Breast epithelium (tissue), 4 donors: ENCODE data around the gene ZNF134. TPM values are rescaled to one million over a fixed set of nuclear protein-coding genes. Genes with fewer than 3 reads are reported as not detected.

ENCODE experiments used
- DNase-seq, 2 donors: peaks; one replicate each; pipeline ENCODE4 v3.0.0-alpha.2; 2019; ENCODE audit warnings: low spot score in 2 of 2
- H3K27ac ChIP-seq, 2 donors: fragments of 200-600 bp; sonication (generic) in 1 of 2; one replicate each; pipeline ENCODE4 v1.5.1; 2016 to 2019; ENCODE audit warnings: mild to moderate bottlenecking in 1 of 2
- H3K27me3 ChIP-seq, 2 donors: fragments of 200-600 bp; sonication (generic) in 1 of 2; one replicate each; pipeline versions ENCODE4 v1.5.1 to v1.6.0; 2017 to 2019; ENCODE audit warnings: control low read depth in 1 of 2, mild to moderate bottlenecking in 1 of 2
- H3K36me3 ChIP-seq: fragments of 200-600 bp; one replicate; pipeline ENCODE4 v1.5.1; 2019
- H3K4me1 ChIP-seq, 2 donors: fragments of 200-600 bp; sonication (generic); one replicate each; pipeline ENCODE4 v1.5.1; 2016 to 2019; ENCODE audit warnings: control low read depth in 1 of 2
- H3K4me3 ChIP-seq, 3 donors: fragments of 200-600 bp; sonication (generic); 1 replicate in 2 of 3; 2 replicates in 1 of 3; pipeline ENCODE4 v1.5.1; 2016 to 2019; ENCODE audit warnings: mild to moderate bottlenecking in 3 of 3, moderate library complexity in 2 of 3
- H3K9me3 ChIP-seq, 2 donors: fragments of 200-600 bp; sonication (generic) in 1 of 2; one replicate each; pipeline ENCODE4 v1.5.1; 2016 to 2019; ENCODE audit warnings: control low read depth in 1 of 2
- CTCF ChIP-seq, 3 donors: fragments of 450-650 bp; IDR thresholded peaks; one replicate each; pipeline ENCODE4 v1.5.1; 2016 to 2017; ENCODE audit warnings: antibody characterized with exemption in 3 of 3, mild to moderate bottlenecking in 3 of 3, moderate library complexity in 3 of 3
- POLR2A ChIP-seq: fragments of 450-650 bp; IDR thresholded peaks from one replicate; pipeline ENCODE4 v1.6.1; 2016; ENCODE audit warnings: antibody characterized with exemption, mild to moderate bottlenecking, moderate library complexity
- POLR2AphosphoS5 ChIP-seq, 3 donors: sonication (generic); formaldehyde crosslinking; IDR thresholded peaks; one replicate each; pipeline ENCODE4 v1.6.1; 2017; ENCODE audit warnings: antibody characterized with exemption in 3 of 3
- intact Hi-C: fragments of 100-400 bp; cut with DNase I; formaldehyde crosslinking; loops from one replicate; pipeline ENCODE4 v1.15.1; 2023; ENCODE audit warnings: low total_unique reads
- total RNA-seq, 3 donors: library from RNA; depleted of rRNA; stranded (reverse); fragments of >200 nt; gene quantifications; one replicate each; pipeline ENCODE4 v1.1.0, GENCODE V29; 2016

ZNF134 gene
- total RNA-seq, 3 donors from 2014 or later = 18.2 to 31.6 (median 18.4) TPM

GRCh38 chr19:57665261-57665806 lies 51.3 kb downstream of the ZNF134 start:
- no peak overlapping the region for H3K4me3 ChIP-seq
- DNase-seq = no peak
- H3K9me3 ChIP-seq = no peaks in the 10 kb centered on the region
- TF ChIP-seq CTCF (IDR thresholded peaks at IDR 0.05) = no peak
- TF ChIP-seq POLR2AphosphoS5 (IDR thresholded peaks at IDR 0.05) = no peak
- TF ChIP-seq POLR2A = no peak
- H3K27ac ChIP-seq = no peak overlapping the region
- H3K27me3 ChIP-seq = no peaks in the 10 kb centered on the region
- intact Hi-C loops = no loop called here
- no peaks in the 10 kb centered on the region for H3K4me1 ChIP-seq
- no peaks in the 10 kb centered on the region for H3K36me3 ChIP-seq

- Histone ChIP-seq H3K9me3 (no peaks in the 10 kb centered on the region), H3K27me3 (no peaks in the 10 kb centered on the region), H3K4me1 (no peaks in the 10 kb centered on the region), H3K27ac (no peak overlapping the region), H3K4me3 (no peak overlapping the region), H3K36me3 (no peaks in the 10 kb centered on the region)
- no peak for DNase-seq
- TF ChIP-seq POLR2AphosphoS5 (IDR thresholded peaks at IDR 0.05) (no peak), POLR2A (no peak), CTCF (IDR thresholded peaks at IDR 0.05) (no peak)
- intact Hi-C loops = no loop called here
Measured at GRCh38 chr19:57667228-57667627, 53.2 kb downstream of the ZNF134 start.

GRCh38 chr19:57668635-57669034 lies 54.6 kb downstream of the ZNF134 start, which contains the start of gene ZSCAN4:
TSS of gene ZSCAN4 (plus strand) at chr19:57668935. CDS start at chr19:57676146, 7,211 bp downstream.
- intact Hi-C loops = no loop called here
- Histone ChIP-seq H3K36me3 (no peaks in the 10 kb centered on the region), H3K4me1 (no peaks in the 10 kb centered on the region), H3K27ac (no peak within 1 kb of the TSS), H3K9me3 (no peaks in the 10 kb centered on the region), H3K27me3 (no peaks in the 10 kb centered on the region), H3K4me3 (no peak within 1 kb of the TSS)
- DNase-seq = no peak
- no peak for TF ChIP-seq CTCF (IDR thresholded peaks at IDR 0.05)
- no peak for TF ChIP-seq POLR2AphosphoS5 (IDR thresholded peaks at IDR 0.05)

- no peak for TF ChIP-seq POLR2AphosphoS5 (IDR thresholded peaks at IDR 0.05)
- no peak for TF ChIP-seq CTCF (IDR thresholded peaks at IDR 0.05)
- TF ChIP-seq POLR2A = no peak
- H3K4me3 ChIP-seq = no peak overlapping the region
- intact Hi-C loops = no loop called here
- no peak for DNase-seq
- H3K27ac ChIP-seq = no peak overlapping the region
- H3K27me3 ChIP-seq = no peaks in the 10 kb centered on the region
- no peaks in the 10 kb centered on the region for H3K4me1 ChIP-seq
- H3K36me3 ChIP-seq = no peaks in the 10 kb centered on the region
- H3K9me3 ChIP-seq = no peaks in the 10 kb centered on the region
Measured at GRCh38 chr19:57671124-57671895, 57.3 kb downstream of the ZNF134 start.

GRCh38 chr19:57672466-57672865 lies 58.4 kb downstream of the ZNF134 start:
- Histone ChIP-seq H3K27me3 (no peaks in the 10 kb centered on the region), H3K27ac (no peak overlapping the region), H3K4me3 (no peak overlapping the region), H3K36me3 (no peaks in the 10 kb centered on the region), H3K4me1 (no peaks in the 10 kb centered on the region), H3K9me3 (no peaks in the 10 kb centered on the region)
- TF ChIP-seq POLR2AphosphoS5 (IDR thresholded peaks at IDR 0.05) (no peak), POLR2A (no peak), CTCF (IDR thresholded peaks at IDR 0.05) (no peak)
- intact Hi-C loops = no loop called here
- no peak for DNase-seq
